ENCODE measurements around the gene LRRC46.

LRRC46 gene

GRCh38 chr17:47831003-47831933 is at the start of gene LRRC46, which contains the start of gene MRPL10:
Gene LRRC46 (plus strand): TSS chr17:47831670. CDS start chr17:47831990, 320 bp downstream.
Gene MRPL10 (minus strand): TSS chr17:47831541. CDS start chr17:47831511, 30 bp downstream.
- peak; percentile 56 to 95 (median 87) for DNase-seq

DNA sequence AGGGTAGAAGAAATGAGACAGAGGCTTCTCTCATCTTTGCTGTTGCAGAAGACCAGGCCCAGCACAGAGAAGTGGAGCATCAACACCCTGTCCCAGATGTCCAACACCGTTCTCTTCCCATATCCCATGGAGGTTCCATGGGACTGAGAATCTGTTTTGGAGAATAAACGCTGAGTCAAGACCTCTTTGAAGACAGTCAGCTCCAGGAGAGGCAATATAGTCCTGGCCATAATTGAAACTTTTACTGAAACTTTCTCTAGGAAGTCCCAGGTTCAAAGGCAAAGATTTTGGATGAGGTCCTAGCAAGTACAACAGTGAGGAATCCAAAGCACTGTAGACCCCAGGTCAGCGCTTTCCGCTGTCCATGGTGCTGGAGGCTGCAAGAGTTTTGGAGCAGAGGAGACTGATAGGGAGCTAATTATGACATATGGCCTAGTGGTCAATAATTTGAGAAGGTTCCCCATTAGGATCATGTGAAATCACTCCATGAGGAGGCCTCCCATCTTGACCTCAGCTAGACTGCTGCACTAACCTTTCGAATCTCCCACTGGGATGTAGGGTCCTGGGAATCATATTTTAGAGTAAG is 45.8 kb upstream of the LRRC46 start:
- no peak for DNase-seq

DNA sequence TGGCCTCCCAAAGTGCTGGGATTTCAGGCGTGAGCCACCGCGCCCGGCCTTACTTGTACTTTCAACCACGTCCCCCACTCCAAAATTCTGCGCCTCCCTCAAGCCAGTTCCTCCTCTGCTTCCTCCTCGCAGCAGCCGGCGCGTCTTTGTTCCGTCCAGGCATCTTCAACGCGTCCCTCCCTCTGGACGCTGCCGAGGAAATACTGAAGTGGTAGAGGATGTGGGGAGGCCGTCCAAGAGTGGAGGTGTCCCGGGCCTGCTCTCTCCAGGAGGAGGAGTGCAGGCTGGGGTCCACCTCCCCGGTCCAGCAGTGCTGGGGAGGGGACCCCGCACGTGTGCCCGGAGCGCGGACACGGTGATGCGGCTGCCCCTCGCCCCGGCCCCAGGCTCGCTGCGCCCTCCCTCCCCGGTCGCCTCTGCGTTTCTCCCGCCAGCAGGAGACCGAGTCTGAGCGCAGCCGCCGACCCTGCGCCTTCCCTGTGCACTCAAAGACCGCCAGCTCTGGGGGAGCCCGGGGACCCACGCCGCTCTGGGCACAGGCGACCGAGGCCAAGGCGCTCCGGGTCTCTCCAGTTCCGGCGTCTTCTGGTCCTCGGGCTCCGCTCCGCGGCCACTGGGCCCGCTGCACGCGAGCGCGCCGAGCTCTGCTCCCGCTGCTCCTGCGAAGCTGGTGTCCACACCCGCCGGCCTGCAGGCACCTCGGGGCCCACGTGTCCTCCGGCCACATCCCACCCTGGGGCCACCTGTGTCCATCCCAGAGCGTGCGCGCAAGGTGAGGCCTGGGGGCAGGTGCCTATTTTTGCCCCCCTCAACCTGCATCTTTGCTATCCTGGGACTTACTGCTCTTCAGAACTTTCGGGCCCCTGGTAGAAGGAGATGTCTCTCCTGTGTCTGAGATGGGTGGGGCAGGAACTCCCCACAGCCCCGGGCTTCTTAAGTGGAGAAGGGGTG is 41.6 kb upstream of the LRRC46 start:
- peak in 7 of 14 donors; percentile 5 to 31 (median 15) for DNase-seq

DNA sequence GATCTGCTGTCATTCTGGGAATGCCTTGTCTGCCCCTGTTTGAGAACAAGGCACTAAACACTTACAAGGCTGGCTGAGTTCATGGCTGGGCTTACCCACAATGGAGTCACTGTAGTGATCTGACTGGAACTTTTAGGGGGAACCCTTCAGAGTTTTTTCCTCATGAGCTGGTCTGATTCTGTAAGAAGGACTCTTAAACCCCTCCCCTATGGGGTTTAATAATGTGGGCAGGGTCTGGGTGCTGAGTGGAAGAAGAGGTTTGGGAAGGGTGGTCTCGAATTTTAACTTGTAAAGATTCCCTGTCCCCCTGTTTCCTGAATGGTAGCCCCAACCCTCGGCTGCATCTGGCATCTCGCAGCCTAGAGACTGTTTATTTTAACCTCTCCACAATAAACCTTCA is 40.4 kb upstream of the LRRC46 start:
- no peak for DNase-seq

DNA sequence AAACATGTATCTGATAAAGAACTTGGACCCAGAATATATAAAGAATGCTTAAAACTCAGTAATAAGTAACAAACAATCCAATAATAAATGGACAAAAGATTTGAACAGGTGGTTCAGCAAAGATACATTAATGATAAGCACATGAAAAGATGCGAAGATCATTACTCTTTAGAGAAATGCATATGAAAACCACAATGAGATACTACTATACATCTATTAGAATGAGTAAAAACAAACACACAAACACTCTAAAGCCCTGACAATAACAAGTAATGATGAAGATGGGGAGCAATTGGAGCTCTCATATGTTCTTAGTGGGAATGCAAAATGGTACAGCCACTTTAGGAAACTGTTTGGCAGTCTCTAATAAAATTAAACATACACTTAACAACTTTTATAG is 39.0 kb upstream of the LRRC46 start:
- no peak for DNase-seq

DNA sequence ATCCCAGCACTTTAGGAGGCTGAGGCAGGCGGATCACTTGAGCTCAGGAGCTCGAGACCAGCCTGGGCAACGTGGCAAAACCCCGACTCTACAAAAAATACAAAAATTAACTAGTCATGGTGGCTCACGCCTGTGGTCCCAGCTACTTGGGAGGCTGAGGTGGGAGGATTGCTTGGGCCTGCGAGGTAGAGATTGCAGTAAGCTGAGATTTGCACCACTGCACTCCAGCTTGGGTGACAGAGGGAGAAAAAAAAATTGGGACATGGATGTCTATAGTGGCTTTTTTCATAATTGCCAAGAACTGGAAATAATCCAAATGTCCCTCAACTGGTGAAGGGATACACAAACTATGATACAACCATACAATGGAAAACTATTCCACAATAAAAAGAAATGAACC is 38.5 kb upstream of the LRRC46 start:
- no peak for DNase-seq

GRCh38 chr17:47797797-47798196 is 33.7 kb upstream of the LRRC46 start:
- DNase-seq = no peak

GRCh38 chr17:47800686-47801085 is 30.8 kb upstream of the LRRC46 start:
- DNase-seq = no peak

GRCh38 chr17:47801176-47801765 is 30.2 kb upstream of the LRRC46 start:
- DNase-seq = no peak

GRCh38 chr17:47801906-47802305 is 29.6 kb upstream of the LRRC46 start:
- no peak for DNase-seq

DNA sequence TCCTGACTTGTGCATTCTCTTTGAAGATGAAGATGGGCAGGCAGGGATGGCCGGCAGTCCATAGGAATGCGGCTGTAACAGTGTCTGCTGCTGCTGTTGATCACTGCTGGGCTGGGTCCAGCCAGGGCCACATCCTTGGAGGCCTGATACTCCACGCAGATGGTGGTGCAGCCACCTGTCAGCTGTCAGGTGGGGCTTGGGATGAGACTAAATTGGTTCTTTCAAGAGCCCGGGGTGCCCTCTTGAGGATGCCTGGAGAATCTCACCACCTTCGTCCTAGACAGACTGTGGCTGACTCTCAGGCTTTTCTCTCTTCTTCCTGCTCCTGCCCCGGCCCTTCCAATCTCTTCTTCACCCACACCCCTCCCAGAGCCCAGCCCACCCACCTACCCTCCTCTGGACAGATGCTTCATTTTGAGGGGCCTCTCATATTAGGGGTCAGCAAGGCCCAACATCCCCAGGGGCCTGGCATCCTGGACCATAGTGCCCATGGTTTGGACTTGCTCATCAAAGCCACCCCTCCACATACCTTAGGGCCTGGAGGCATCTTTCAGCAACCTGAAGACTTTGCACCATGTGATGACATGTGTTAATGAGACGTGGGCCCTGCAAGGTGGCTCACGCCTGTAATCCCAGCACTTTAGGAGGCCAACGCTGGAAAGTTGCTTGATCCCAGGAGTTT is 29.0 kb upstream of the LRRC46 start:
- DNase-seq = peak in 2 of 14 donors; percentile 3 to 16

GRCh38 chr17:47803201-47803600 is 28.3 kb upstream of the LRRC46 start:
- no peak for DNase-seq

DNA sequence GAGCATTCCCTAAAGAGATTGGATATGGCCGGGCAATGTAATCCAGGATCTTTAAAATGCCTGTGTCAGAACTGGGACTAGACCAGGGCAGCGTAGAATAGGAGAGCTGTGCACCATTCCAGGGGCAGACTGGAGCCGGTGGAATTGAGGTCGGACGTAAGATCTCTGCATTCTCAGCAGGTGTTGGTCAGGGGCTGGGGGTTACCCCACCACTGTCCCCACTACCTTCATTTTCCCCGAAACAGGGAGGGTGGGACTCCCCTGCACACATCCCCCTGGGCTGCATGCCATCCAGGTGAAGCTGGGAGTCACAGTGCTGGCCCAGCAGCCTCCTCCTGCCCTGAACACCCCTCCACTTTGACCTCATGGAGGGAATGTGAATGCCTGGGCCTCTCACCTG is 27.7 kb upstream of the LRRC46 start:
- DNase-seq = no peak

DNA sequence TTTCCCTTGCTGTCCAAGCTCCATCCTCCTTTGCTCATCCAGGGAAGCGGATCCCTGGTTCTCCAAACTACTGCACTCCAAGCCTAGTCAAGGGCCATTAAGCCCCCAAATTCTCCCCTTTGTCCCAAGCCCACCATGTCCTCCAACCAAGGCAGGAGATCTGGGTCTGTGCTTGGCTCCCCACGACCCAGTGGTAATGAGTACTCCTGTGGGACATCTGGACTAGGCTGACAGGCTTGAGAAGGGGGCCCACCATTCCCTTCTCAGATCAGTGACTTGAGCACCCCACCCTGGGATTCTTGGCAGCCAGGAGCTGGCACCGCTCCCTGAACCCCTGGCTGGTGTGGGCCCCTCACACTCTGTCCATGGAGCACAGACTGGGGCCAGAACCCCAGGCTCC is 27.0 kb upstream of the LRRC46 start:
- no peak for DNase-seq

GRCh38 chr17:47806026-47806912 is 25.2 kb upstream of the LRRC46 start:
- DNase-seq = no peak

DNA sequence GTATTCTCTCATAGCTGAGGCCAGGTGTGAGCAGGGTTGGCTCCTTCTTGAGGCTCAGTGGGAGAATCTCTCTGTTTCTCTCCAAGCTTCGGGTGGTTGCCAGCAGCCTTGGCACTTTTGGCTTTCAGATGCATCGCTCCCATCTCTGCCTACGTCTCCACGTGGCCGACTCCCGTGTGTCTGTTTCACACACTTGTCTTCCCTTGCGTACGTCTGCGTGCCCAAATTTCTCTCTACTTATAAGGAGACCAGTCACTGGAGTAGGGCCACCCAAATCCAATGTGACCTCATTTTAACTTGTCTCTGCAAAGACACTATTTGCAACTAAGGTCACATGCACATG is 24.6 kb upstream of the LRRC46 start:
- no peak for DNase-seq

- DNase-seq = no peak
Observed at GRCh38 chr17:47807421-47807820, 24.0 kb upstream of the LRRC46 start.

GRCh38 chr17:47808036-47808829 is 23.2 kb upstream of the LRRC46 start:
- no peak for DNase-seq

GRCh38 chr17:47808830-47809480 is 22.5 kb upstream of the LRRC46 start:
- DNase-seq = no peak

All from C1 segment of cervical spinal cord (tissue), 14 donors.